ENCODE results near the gene DHX35. TPM values are rescaled to one million over a fixed set of nuclear protein-coding genes. Genes with fewer than 3 reads are reported as not detected.

Gene DHX35
- total RNA-seq (2021) (17.8 to 20.4 TPM (median 18.7 TPM) in 3 replicates), Bru-seq, nascent RNA (percentile 84 among the genes with signal in this experiment)
- long read RNA-seq, experiment 1, transcript DHX35-206 (22 exons, 3,318 nt) = minor isoform, 8 of 114 reads
- long read RNA-seq, experiment 1, transcript DHX35-201 (22 exons, 3,325 nt) = major isoform, 61 of 114 reads
- long read RNA-seq, experiment 1, partial matches to known transcripts = 13 of 114 reads
- long read RNA-seq, experiment 1, other reads (novel, unspliced or antisense) = 31 of 114 reads
- long read RNA-seq, experiment 2, partial matches to known transcripts = 9 of 16 reads
- long read RNA-seq, experiment 2, other reads (novel, unspliced or antisense) = 4 of 16 reads
- long read RNA-seq, experiment 3, transcript DHX35-201 (22 exons, 3,325 nt) = major isoform, 5 of 13 reads
- long read RNA-seq, experiment 3, partial matches to known transcripts = 4 of 13 reads
- long read RNA-seq, experiment 3, other reads (novel, unspliced or antisense) = 3 of 13 reads

DNA sequence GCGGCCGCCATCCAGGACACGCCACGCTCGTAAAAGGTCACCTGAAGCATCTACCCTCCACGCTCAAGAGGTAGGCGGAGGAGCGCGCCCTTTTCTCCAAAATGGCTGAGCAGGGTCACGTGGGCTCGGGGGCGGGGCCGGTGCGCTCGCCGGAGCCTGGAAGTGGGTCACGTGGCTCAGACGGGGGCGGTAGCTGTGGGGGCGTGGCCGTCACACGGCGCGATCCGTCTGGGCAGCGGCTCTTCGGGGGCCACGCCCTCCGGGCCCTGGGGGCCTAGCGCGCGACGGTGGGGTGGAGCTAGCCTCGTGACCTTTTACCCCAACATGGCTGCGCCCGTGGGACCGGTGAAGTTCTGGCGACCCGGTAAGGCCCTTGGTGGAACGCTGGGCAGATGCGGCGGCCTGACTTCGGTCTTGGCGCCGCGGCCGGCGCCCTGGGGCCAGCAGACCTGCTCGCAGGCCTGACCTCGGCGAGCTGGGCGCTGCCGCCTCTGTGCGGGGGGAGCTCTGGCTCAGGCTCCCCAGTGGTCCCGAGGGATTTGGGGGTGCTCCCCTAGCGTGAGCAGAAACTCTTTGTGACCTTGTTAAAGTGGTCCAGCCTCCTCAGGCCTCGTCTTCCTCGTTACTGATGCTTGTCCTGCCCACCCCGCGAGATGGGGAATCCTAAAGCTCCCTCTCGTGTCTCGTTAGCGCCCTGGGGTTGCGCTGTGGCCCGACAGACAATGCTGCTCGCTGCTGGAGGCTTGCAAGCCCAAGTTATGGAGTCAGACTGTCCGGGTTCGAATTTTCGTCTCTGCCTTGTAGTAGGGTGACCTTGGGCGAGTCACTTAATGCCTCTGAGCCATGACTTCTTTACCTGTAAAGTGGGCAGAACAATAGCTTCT lies at the start of gene DHX35:
DHX35 (plus strand) TSS at position 301 of the 884 bp plus-strand sequence; CDS start at position 325, 24 bp downstream.
- H3K9me3 Mint-ChIP-seq = no peaks in the 10 kb centered on the region
- 0 out of 2 replicates have a peak, but pooled peaks have one; percentile 56 for TF ChIP-seq JUN (CRISPR knock-in tag; IDR thresholded peaks at IDR 0.05)
- no peak for TF ChIP-seq ZNF219 (CRISPR knock-in tag; IDR thresholded peaks at IDR 0.05; ENCODE audit: borderline replicate concordance)
- no peak for TF ChIP-seq SOX15 (CRISPR knock-in tag; IDR thresholded peaks at IDR 0.05)
- no peak for TF ChIP-seq IRF2 (CRISPR knock-in tag; IDR thresholded peaks at IDR 0.05; ENCODE audit: borderline replicate concordance, low read depth)
- peak; percentile 57; the same call in 1 of the 2 replicates for TF ChIP-seq NR1H2 (CRISPR knock-in tag; IDR thresholded peaks at IDR 0.05)
- no peak for TF ChIP-seq ERG (CRISPR knock-in tag; IDR thresholded peaks at IDR 0.05)
- no peak for TF ChIP-seq ZNF317 (CRISPR knock-in tag; IDR thresholded peaks at IDR 0.05; ENCODE audit: borderline replicate concordance, low read depth)
- no peak for TF ChIP-seq ZBTB21 (CRISPR knock-in tag; IDR thresholded peaks at IDR 0.05; ENCODE audit: borderline replicate concordance)
- TF ChIP-seq MLX (CRISPR knock-in tag; IDR thresholded peaks at IDR 0.05) = no peak; the same call in 1 of the 2 replicates
- TF ChIP-seq, protein P1, sequence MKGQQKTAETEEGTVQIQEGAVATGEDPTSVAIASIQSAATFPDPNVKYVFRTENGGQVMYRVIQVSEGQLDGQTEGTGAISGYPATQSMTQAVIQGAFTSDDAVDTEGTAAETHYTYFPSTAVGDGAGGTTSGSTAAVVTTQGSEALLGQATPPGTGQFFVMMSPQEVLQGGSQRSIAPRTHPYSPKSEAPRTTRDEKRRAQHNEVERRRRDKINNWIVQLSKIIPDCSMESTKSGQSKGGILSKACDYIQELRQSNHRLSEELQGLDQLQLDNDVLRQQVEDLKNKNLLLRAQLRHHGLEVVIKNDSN (CRISPR knock-in tag; IDR thresholded peaks at IDR 0.05) = peak; percentile 100
- TF ChIP-seq TEAD4 (CRISPR knock-in tag; IDR thresholded peaks at IDR 0.05) = no peak
- TF ChIP-seq HMGA2 (CRISPR knock-in tag; IDR thresholded peaks at IDR 0.05) = no peak
- TF ChIP-seq CREM (CRISPR knock-in tag; IDR thresholded peaks at IDR 0.05) = peak; percentile 65
- TF ChIP-seq TCF7 (CRISPR knock-in tag; IDR thresholded peaks at IDR 0.05; ENCODE audit: low read depth) = no peak; the same call in 1 of the 2 replicates
- TF ChIP-seq ELF4 (CRISPR knock-in tag; IDR thresholded peaks at IDR 0.05; ENCODE audit: low read depth) = no peak
- no peak for TF ChIP-seq NFE2L1 (CRISPR knock-in tag; IDR thresholded peaks at IDR 0.05)
- TF ChIP-seq, protein P2, sequence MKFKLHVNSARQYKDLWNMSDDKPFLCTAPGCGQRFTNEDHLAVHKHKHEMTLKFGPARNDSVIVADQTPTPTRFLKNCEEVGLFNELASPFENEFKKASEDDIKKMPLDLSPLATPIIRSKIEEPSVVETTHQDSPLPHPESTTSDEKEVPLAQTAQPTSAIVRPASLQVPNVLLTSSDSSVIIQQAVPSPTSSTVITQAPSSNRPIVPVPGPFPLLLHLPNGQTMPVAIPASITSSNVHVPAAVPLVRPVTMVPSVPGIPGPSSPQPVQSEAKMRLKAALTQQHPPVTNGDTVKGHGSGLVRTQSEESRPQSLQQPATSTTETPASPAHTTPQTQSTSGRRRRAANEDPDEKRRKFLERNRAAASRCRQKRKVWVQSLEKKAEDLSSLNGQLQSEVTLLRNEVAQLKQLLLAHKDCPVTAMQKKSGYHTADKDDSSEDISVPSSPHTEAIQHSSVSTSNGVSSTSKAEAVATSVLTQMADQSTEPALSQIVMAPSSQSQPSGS (CRISPR knock-in tag; IDR thresholded peaks at IDR 0.05; ENCODE audit: borderline replicate concordance, low read depth) = no peak
- TF ChIP-seq HMGXB4 (CRISPR knock-in tag; IDR thresholded peaks at IDR 0.05) = peak; percentile 88
- peak; percentile 97 for TF ChIP-seq SP1 (CRISPR knock-in tag; conservative IDR thresholded peaks at IDR 0.05)
- no peak for TF ChIP-seq GTF2I (CRISPR knock-in tag; conservative IDR thresholded peaks at IDR 0.05)
- TF ChIP-seq PRDM15 (CRISPR knock-in tag; IDR thresholded peaks at IDR 0.05) = no peak
- no peak for TF ChIP-seq ZSCAN18 (CRISPR knock-in tag; IDR thresholded peaks at IDR 0.05)
- no peak for TF ChIP-seq ZNF396 (CRISPR knock-in tag; IDR thresholded peaks at IDR 0.05; ENCODE audit: borderline replicate concordance)
- no peak for TF ChIP-seq ZNF138 (CRISPR knock-in tag; conservative IDR thresholded peaks at IDR 0.05)

More for the DNA sequence above, at the start of gene DHX35:
- Mint-ChIP-seq H3K27ac (peak within 1 kb of the TSS; percentile 99), H3K27me3 (ENCODE audit: low read depth) (no peaks in the 10 kb centered on the region), H3K36me3 (peaks cover 7% of the 10 kb centered on the region), H3K4me3 (peak within 1 kb of the TSS; percentile 97), H3K4me1 (peaks cover 24% of the 10 kb centered on the region)
- ChIA-PET POLR2A (interaction anchor here (0.6 to 2.0 kb wide), 7 partner anchors 17 to 236 kb away, joined by 3 to 21 read pairs (median 5); partner anchors contain the start of gene FAM83D), CTCF (interaction anchor here (0.7 to 2.8 kb wide), 13 partner anchors 9 to 313 kb away, joined by 3 to 15 read pairs (median 5); partner anchors contain the start of gene FAM83D)
- DNase-seq (ENCODE audit: low spot score) (peak; percentile 98), ATAC-seq (peak; percentile 99)
